PFSK-1 (cell line): ENCODE data around the gene MTX1.

Source experiments
- FOXP2 ChIP-seq: optimal IDR thresholded peaks from 2 replicates; pipeline ENCODE3; 2011; ENCODE audit warnings: borderline replicate concordance, control low read depth, inconsistent platforms; ENCODE audit not compliant: insufficient read depth; ENCODE audit errors: extremely low read length, extremely low read depth
- POLR2AphosphoS5 ChIP-seq: IDR thresholded peaks from 2 replicates; pipeline ENCODE4 v1.6.1; 2012; ENCODE audit warnings: low read depth, mild to moderate bottlenecking, control low read depth, low read length, moderate library complexity
- REST ChIP-seq, 2 experiments: IDR thresholded peaks; 2 replicates each; pipeline versions ENCODE4 v1.6.1 to v1.8.0; 2011 to 2012; ENCODE audit warnings: low read depth in 2 of 2, low read length in 2 of 2, control low read depth in 1 of 2, inconsistent platforms in 1 of 2, mild to moderate bottlenecking in 1 of 2, moderate library complexity in 1 of 2; ENCODE audit not compliant: insufficient read depth in 1 of 2
- SIN3A ChIP-seq: IDR thresholded peaks from 2 replicates; pipeline ENCODE4 v1.6.1; 2012; ENCODE audit warnings: mild to moderate bottlenecking, low read length, moderate library complexity, borderline replicate concordance; ENCODE audit not compliant: insufficient read depth
- TAF1 ChIP-seq: IDR thresholded peaks from 2 replicates; pipeline ENCODE4 v1.6.1; 2012; ENCODE audit warnings: low read length, control low read depth, borderline replicate concordance; ENCODE audit not compliant: insufficient read depth

MTX1 gene

GRCh38 chr1:155167166-155168104, 41.1 kb upstream of the MTX1 start:
- no peak for TF ChIP-seq FOXP2
- no peak for TF ChIP-seq TAF1
- no peak for TF ChIP-seq REST (IDR thresholded peaks at IDR 0.05; ENCODE audit: insufficient read depth in 1 of 2, low read depth in 2 of 2, low read length in 2 of 2)
- no peak for TF ChIP-seq SIN3A
- no peak; the same call in 1 of the 2 replicates for TF ChIP-seq POLR2AphosphoS5

GRCh38 chr1:155168456-155169210, 39.9 kb upstream of the MTX1 start:
- TF ChIP-seq TAF1 (no peak), FOXP2 (no peak), REST (IDR thresholded peaks at IDR 0.05; ENCODE audit: insufficient read depth in 1 of 2, low read depth in 2 of 2, low read length in 2 of 2) (no peak), SIN3A (no peak), POLR2AphosphoS5 (no peak)

GRCh38 chr1:155169541-155169940, 39.0 kb upstream of the MTX1 start:
- no peak for TF ChIP-seq REST (IDR thresholded peaks at IDR 0.05; ENCODE audit: insufficient read depth in 1 of 2, low read depth in 2 of 2, low read length in 2 of 2)
- TF ChIP-seq SIN3A, result no peak
- TF ChIP-seq FOXP2, result no peak
- no peak for TF ChIP-seq TAF1
- no peak for TF ChIP-seq POLR2AphosphoS5

- no peak for TF ChIP-seq TAF1
- no peak for TF ChIP-seq FOXP2
- no peak for TF ChIP-seq REST (IDR thresholded peaks at IDR 0.05; ENCODE audit: insufficient read depth in 1 of 2, low read depth in 2 of 2, low read length in 2 of 2)
- no peak for TF ChIP-seq SIN3A
- no peak for TF ChIP-seq POLR2AphosphoS5
Observed at GRCh38 chr1:155170101-155170785, 38.3 kb upstream of the MTX1 start.
